ENCODE data around the gene KIT. TPM values are rescaled to one million over a fixed set of nuclear protein-coding genes. Genes with fewer than 3 reads are reported as not detected.
"Not testable (repeated sequence)": the region's sequence is repeated elsewhere in the genome, so short reads cannot be mapped to it uniquely, and the experiment has no call there.

KIT gene
- total RNA-seq, 2 experiments from 2014 or later, result 0.05 to 0.36 TPM

- intact Hi-C loops (cut with DNase I, micrococcal nuclease), result no loop called here
- no peak overlapping the region for H3K27ac ChIP-seq (ENCODE audit: low read depth in 1 of 2, low read length in 2 of 2)
- no peaks in the 10 kb centered on the region for H3K27me3 ChIP-seq (ENCODE audit: control insufficient read depth in 1 of 2, insufficient read depth in 2 of 2, low read length in 2 of 2)
- no peak overlapping the region for H3K4me3 Mint-ChIP-seq
- TF ChIP-seq CTCF (IDR thresholded peaks at IDR 0.05), result no peak
- peaks cover 0 to 8% of the 10 kb centered on the region in 2 experiments for H3K9me3 ChIP-seq (ENCODE audit: control insufficient read depth in 1 of 2, insufficient read depth in 1 of 2, low read length in 2 of 2)
- ChIA-PET POLR2A (no interaction called here), CTCF (no interaction called here)
- H3K4me1 Mint-ChIP-seq (ENCODE audit: low read depth), result peaks cover 7% of the 10 kb centered on the region
- H3K4me1 ChIP-seq (ENCODE audit: insufficient read depth, low read length), result no peaks in the 10 kb centered on the region
- ATAC-seq (ENCODE audit: poor library complexity) (no peak), DNase-seq (no peak)
- no peak overlapping the region for H3K4me3 ChIP-seq (ENCODE audit: low read length)
- peaks cover 26% of the 10 kb centered on the region for H3K27me3 Mint-ChIP-seq
- H3K36me3 ChIP-seq (ENCODE audit: insufficient read depth, low read length), result no peaks in the 10 kb centered on the region
- H3K36me3 Mint-ChIP-seq (ENCODE audit: low read depth), result no peaks in the 10 kb centered on the region
- no peak overlapping the region for H3K27ac Mint-ChIP-seq
- no peaks in the 10 kb centered on the region for H3K9me3 Mint-ChIP-seq
Measured at GRCh38 chr4:54632537-54632936, 25.2 kb upstream of the KIT start.

GRCh38 chr4:54633102-54633740 lies 24.5 kb upstream of the KIT start:
- ATAC-seq (ENCODE audit: poor library complexity); H3K4me3 ChIP-seq (ENCODE audit: low read length); POLR2A ChIA-PET; H3K27ac Mint-ChIP-seq; H3K4me1 Mint-ChIP-seq (ENCODE audit: low read depth); H3K36me3 Mint-ChIP-seq (ENCODE audit: low read depth); intact Hi-C loops (cut with DNase I, micrococcal nuclease); CTCF ChIA-PET; DNase-seq; H3K27ac ChIP-seq (ENCODE audit: low read depth in 1 of 2, low read length in 2 of 2); H3K9me3 ChIP-seq (ENCODE audit: control insufficient read depth in 1 of 2, insufficient read depth in 1 of 2, low read length in 2 of 2); H3K27me3 ChIP-seq (ENCODE audit: control insufficient read depth in 1 of 2, insufficient read depth in 2 of 2, low read length in 2 of 2); H3K36me3 ChIP-seq (ENCODE audit: insufficient read depth, low read length); H3K4me1 ChIP-seq (ENCODE audit: insufficient read depth, low read length); H3K9me3 Mint-ChIP-seq: not testable (repeated sequence)
- Mint-ChIP-seq H3K4me3 (peak overlapping the region; percentile 57), H3K27me3 (peaks cover 24% of the 10 kb centered on the region)

- peaks cover 7% of the 10 kb centered on the region for H3K4me1 Mint-ChIP-seq (ENCODE audit: low read depth)
- ATAC-seq (ENCODE audit: poor library complexity) (no peak), DNase-seq (no peak)
- H3K9me3 ChIP-seq (ENCODE audit: control insufficient read depth in 1 of 2, insufficient read depth in 1 of 2, low read length in 2 of 2), result peaks cover 0 to 8% of the 10 kb centered on the region in 2 experiments
- no peak for TF ChIP-seq CTCF (IDR thresholded peaks at IDR 0.05)
- H3K27ac Mint-ChIP-seq, result no peak overlapping the region
- H3K4me3 ChIP-seq (ENCODE audit: low read length), result no peak overlapping the region
- H3K27me3 ChIP-seq (ENCODE audit: control insufficient read depth in 1 of 2, insufficient read depth in 2 of 2, low read length in 2 of 2), result no peaks in the 10 kb centered on the region
- no peaks in the 10 kb centered on the region for H3K36me3 Mint-ChIP-seq (ENCODE audit: low read depth)
- POLR2A ChIA-PET, result no interaction called here
- no peaks in the 10 kb centered on the region for H3K4me1 ChIP-seq (ENCODE audit: insufficient read depth, low read length)
- intact Hi-C loops (cut with DNase I, micrococcal nuclease), result no loop called here
- H3K36me3 ChIP-seq (ENCODE audit: insufficient read depth, low read length), result no peaks in the 10 kb centered on the region
- no peaks in the 10 kb centered on the region for H3K9me3 Mint-ChIP-seq
- H3K4me3 Mint-ChIP-seq, result no peak overlapping the region
- CTCF ChIA-PET, result no interaction called here
- H3K27me3 Mint-ChIP-seq, result peaks cover 15% of the 10 kb centered on the region
- no peak overlapping the region for H3K27ac ChIP-seq (ENCODE audit: low read depth in 1 of 2, low read length in 2 of 2)
Measured at GRCh38 chr4:54635318-54635717, 22.4 kb upstream of the KIT start.

- intact Hi-C loops (cut with DNase I, micrococcal nuclease), result no loop called here
- ATAC-seq (ENCODE audit: poor library complexity) (no peak), DNase-seq (no peak)
- peaks cover 7% of the 10 kb centered on the region for H3K4me1 Mint-ChIP-seq (ENCODE audit: low read depth)
- no peak overlapping the region for H3K4me3 Mint-ChIP-seq
- H3K4me1 ChIP-seq (ENCODE audit: insufficient read depth, low read length), result no peaks in the 10 kb centered on the region
- no peaks in the 10 kb centered on the region for H3K36me3 Mint-ChIP-seq (ENCODE audit: low read depth)
- H3K36me3 ChIP-seq (ENCODE audit: insufficient read depth, low read length), result no peaks in the 10 kb centered on the region
- H3K9me3 Mint-ChIP-seq, result no peaks in the 10 kb centered on the region
- peaks cover 9% of the 10 kb centered on the region for H3K27me3 Mint-ChIP-seq
- H3K9me3 ChIP-seq (ENCODE audit: control insufficient read depth in 1 of 2, insufficient read depth in 1 of 2, low read length in 2 of 2), result peaks cover 0 to 5% of the 10 kb centered on the region in 2 experiments
- H3K27ac ChIP-seq (ENCODE audit: low read depth in 1 of 2, low read length in 2 of 2), result no peak overlapping the region
- H3K4me3 ChIP-seq (ENCODE audit: low read length), result no peak overlapping the region
- no peak for TF ChIP-seq CTCF (IDR thresholded peaks at IDR 0.05)
- POLR2A ChIA-PET, result no interaction called here
- H3K27ac Mint-ChIP-seq, result no peak overlapping the region
- no peaks in the 10 kb centered on the region for H3K27me3 ChIP-seq (ENCODE audit: control insufficient read depth in 1 of 2, insufficient read depth in 2 of 2, low read length in 2 of 2)
- CTCF ChIA-PET, result no interaction called here
Measured at GRCh38 chr4:54637325-54637724, 20.4 kb upstream of the KIT start.

- DNase-seq; CTCF ChIA-PET; H3K4me1 ChIP-seq (ENCODE audit: insufficient read depth, low read length); ATAC-seq (ENCODE audit: poor library complexity); H3K27ac Mint-ChIP-seq; H3K36me3 Mint-ChIP-seq (ENCODE audit: low read depth); H3K27me3 Mint-ChIP-seq; H3K4me1 Mint-ChIP-seq (ENCODE audit: low read depth); H3K27me3 ChIP-seq (ENCODE audit: control insufficient read depth in 1 of 2, insufficient read depth in 2 of 2, low read length in 2 of 2); POLR2A ChIA-PET; H3K4me3 ChIP-seq (ENCODE audit: low read length); H3K4me3 Mint-ChIP-seq; H3K9me3 ChIP-seq (ENCODE audit: control insufficient read depth in 1 of 2, insufficient read depth in 1 of 2, low read length in 2 of 2); H3K9me3 Mint-ChIP-seq; H3K27ac ChIP-seq (ENCODE audit: low read depth in 1 of 2, low read length in 2 of 2); intact Hi-C loops (cut with DNase I, micrococcal nuclease); H3K36me3 ChIP-seq (ENCODE audit: insufficient read depth, low read length): not testable (repeated sequence)
Measured at GRCh38 chr4:54641101-54641500, 16.7 kb upstream of the KIT start.
